CD4-positive, alpha-beta T cell treated with Interleukin-4 for 4 hours (primary cell): ENCODE results near the gene RBPMS2.

Experiments
- DNase-seq: peaks from one replicate; pipeline ENCODE4 v3.0.0-alpha.2; 2020

Gene RBPMS2

DNA sequence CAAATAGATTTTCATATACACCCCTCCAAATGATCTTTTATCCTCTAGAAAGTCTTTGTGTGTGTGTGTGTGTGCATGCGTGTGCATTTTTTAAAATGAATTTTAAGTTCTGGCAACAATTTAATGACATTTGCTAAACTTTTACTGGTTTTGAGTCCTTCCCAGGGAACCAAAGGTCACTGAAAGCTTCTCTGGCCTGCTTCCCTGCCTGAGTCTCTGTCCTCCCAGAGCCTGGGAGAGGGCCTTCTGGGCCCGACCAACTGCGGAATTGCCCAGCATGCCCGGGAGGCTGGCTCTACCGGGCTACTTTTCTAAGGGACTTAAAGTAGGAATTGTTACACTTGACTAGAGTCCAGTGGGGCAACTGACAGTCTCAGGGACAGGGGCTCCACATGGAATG lies 7.4 kb upstream of the RBPMS2 start:
- DNase-seq: no peak

DNA sequence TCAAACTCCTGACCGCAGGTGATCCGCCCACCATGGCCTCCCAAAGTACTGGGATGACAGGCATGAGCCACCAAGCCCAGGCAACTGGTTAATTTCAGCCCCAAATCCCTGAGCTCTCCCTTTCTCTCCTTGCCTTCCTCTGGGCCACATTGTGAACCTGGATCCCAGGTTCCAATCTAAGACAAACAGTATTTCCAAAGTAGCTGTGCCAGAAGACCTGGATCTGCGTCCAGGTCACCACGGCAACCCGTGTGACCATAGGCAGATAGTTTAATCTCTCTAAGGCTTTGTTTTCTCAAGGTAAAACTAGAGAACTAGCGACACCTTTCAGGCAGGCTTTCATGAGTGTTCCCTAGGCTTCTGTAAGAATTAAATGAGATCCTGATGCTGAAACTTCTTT lies 5.9 kb upstream of the RBPMS2 start:
- DNase-seq: no peak

DNA sequence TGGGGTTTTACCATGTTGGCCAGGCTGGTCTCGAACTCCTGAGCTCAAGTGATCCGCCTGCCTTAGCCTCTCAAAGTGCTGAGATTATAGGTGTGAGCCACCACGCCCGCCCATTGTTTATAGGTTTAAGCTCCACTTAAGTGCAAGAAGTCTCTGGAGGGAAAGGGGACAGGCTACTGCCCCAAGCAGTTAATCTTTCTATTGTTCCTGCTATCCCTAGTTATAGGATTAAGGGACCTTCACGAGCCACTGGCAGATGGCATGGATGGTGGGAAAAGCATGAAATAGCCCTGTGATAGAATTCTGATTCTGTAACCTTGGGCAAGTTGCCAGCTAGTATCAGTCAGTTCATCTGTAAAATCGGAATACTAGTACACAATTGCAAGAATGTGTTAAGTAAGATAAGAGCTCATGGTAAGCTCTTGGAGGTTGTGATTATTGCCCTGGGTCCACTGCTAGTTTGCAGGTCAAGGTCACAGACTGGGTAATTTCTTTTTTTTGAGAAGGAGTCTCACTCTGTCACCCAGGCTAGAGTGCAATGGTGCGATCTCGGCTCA lies 5.3 kb upstream of the RBPMS2 start:
- no peak for DNase-seq

DNA sequence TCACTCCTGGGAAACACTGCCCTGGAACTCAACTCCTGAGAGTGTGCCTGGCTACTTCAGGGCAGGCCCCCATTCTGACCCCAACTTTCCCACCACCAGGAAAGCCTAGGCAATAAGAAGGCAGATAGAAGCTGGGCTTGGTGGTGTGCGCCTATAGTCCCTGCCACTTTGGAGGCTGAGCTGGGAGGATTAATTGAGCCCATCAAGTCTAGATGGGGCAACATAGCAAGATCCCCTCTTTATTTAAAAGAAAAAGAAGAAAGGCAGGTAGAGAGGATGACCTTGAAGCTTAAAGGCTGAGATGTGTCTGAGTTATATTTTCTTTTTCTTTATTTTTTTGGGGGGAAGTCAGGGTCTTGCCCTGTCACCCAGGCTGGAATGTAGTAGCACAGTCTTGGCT lies 4.2 kb upstream of the RBPMS2 start:
- no peak for DNase-seq

DNA sequence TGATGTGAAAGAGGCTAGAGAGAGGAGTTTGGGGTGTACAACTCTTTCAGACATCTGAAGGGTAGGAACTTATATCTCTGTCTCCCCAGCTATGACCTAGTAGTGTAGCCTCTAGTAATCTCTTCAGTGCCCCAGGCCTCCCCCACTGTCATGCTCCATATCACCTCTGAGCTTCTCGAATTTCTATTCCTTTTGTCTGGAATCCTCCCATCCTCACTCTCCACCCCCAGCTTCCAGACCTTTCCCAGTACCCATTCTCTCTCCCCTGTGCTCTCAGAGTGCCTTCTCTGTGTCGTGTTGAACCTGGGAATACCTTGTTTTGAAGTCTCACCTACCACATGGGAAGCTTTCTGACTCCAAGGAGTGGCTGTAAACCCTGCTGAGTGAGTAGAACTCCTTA lies 3.6 kb upstream of the RBPMS2 start:
- no peak for DNase-seq

DNA sequence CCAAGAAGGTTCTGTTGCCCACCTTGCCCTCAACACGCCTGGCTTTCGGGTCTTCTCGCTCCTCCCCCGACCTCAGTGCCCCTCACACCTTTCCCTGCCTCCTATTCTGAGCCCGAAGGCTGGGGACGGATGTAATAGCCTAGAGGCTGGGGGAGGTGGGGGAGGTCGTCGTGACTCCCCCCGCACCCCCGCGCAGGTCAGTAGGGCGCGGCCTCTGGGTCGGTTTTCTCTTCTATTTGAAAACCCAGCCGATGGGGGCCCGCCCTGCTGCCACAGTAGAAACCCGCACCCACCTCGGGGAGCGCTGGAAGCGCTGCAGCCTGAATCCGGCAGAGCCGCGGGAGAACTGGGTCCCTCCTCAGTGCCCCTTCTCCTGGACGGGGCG lies 1.0 kb upstream of the RBPMS2 start:
- DNase-seq: no peak

DNA sequence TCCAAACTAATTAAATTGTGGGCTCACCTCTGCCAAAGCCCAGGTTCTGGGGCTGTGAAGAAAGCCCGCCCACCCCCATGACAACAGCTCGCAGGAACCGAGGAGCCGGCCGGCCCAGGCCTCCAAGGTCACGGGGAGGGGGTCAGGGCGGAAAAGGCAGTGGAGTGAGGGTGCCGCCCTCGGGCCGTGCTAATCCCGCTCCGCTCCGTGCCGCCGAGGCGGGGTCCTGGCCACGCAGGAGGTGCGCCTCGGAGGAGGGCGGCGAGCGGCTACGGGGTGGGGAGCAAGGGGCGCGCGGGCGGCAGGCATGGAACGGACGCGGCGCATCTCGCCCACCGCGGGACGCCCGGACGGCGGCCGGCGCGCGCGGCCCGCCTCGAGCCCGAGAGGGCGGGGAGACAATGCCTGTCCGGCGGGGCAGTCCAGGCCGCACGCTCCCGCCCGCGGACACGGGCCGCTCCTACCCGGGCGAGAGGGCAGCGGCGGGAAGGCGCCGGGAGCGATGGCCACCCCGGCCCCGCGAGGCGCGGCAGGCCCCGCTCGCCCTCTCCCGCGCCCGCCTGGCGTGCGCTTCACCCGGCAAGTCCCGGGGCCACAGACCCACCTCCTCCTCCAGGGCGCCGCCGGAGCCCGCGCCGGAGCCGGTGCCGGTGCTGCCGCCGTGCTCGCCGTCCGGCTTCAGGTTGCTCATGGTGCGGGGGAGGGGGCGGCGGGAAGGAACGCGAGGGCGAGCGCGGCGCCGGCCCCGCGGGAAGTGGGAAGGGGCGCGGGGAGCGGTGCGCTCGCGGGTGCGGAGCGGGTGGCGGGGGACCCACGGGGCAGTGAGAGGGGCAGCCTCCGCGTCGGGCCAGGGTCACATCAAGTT lies 528 bp downstream of the RBPMS2 start:
- no peak for DNase-seq

DNA sequence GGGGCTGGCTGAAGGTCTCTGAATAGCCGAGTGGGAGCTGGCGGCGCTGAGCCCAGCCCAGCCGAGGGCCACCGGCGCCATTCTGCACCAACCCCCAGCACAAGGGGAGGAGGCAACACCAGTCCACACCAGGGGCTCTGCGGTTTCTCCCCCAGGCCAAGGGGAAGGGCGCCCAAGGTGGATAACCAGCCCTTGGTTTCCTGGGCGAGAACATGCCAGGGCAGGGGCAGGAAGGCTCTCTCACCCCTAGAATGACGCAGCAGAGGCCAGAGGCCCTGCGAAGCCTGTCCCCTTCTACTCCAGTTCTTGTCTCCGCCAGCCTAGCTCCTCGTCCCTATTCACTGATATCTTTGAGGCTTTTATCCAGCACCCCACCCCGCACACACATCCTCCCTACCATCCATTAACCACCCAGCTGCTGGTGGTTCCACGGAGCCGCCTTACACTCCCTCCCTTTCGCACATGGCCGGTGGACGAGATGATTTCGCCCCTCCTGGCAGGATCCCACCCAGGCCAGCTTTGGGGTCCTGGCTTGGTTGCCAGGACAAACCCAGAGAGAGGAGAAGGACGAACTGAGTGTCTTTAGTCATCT lies 1.3 kb downstream of the RBPMS2 start:
- DNase-seq: no peak

DNA sequence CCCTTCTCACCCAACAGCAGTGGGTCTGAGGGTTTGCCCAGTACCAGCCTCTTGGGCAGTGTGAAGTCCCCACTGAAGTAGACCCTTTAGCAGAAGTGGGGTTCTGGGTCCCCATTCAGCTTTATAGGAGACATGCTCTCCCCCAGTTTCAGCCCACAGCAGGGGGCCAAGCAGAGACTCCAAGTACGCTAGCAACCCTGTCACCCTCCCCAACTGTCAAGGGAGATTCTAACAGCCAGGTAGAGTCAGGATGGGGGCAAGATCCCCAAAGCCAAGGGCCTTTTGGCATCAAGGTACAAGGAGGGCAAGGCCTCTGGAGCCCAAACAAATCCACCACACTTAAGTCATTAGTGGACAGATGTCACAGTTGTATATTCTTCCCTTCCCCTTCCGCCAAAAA lies 1.8 kb downstream of the RBPMS2 start:
- no peak for DNase-seq

DNA sequence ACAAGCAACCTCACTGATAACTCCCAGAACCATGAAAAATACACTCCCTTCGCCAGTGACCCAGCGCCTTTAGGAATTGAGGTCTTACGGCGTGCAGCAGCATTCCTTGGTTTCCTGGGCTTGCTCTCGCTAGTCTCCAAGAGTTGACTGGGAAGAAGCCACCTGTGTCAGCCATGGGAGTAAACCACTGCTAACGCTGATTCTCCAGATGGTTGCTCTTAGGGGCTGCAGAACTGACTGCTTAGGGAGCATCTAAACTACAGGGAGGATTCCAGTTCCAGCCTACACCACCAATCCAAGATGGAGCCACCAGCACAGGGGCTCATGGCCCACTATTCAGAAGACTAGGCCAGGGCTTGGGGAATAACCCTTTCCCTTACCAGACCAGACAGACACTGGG lies 2.4 kb downstream of the RBPMS2 start:
- no peak for DNase-seq

DNA sequence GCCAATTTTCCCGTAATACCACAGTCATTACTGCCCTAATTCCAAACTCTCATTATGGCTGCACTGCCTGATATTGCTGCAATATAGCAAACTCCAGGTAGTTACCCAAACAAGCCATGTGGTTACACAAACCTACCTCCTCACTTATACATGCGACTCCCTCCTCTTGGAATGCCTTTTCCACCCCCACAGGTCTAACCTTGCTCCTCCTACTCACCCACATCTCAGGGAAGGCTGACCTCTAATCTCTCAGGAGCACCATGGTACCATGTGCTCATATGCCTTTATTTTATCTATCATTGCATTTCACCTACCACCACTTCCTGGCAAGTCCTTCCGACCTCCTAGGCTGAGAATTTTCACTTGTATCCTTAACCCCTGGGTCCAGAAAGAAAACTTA lies 2.9 kb downstream of the RBPMS2 start:
- DNase-seq: no peak

DNA sequence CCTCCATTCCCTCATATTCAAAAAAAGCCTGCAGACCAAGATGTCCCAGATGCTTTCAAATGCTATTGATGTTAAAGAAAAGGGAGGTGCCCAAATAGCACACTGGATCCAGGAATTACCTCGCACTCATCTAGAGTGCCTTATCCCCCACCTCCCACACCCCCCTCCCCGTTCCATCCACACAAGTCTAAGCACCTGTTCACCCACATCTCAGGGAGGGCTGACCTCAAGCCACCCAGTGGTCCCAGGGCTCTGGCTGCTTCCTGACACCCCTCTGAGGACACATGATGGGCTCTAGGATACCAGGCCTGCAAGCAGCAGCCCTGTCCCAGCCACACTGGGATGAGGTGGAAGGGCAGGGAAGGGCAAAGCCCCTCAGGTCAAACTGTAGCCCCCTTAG lies 4.8 kb downstream of the RBPMS2 start:
- DNase-seq: no peak

DNA sequence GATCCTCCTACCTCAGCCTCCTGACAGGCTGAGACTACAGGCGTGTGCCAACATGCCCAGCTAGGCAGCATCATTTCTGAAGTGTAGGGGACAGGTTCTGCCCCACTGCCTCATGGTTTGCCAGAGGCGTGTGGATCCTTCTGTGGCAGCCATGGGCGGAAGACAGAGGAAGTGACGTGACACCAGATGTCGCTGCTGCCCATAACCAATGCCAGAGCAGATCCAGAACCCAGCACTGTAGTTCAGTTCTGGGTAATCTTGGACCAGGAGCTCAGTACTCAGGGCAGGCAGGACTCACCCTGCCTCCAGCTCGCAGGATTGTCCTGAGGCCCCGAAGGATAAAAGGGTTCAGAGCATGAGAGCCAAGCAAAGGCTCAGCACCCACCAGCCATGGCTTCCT lies 8.2 kb downstream of the RBPMS2 start:
- DNase-seq: no peak

DNA sequence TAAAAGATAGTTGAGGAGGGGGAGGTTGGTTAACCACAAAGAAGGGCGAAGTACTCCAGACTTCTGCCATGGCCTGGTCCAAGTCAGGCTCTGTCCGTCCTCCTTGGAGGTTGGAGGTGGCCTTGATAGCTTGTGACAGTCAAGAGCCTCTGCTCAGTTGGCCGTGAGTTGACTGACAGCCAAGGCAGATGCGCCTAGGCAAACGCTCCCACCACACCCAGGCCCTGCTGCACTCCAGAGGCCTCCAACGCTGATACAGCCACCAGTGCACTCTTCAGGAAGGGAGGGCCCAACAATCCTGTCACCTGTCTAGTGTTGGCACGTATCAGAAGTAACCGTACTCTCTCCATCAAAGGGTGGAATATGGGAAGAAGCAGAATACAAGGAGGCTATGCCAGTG lies 9.3 kb downstream of the RBPMS2 start:
- no peak for DNase-seq

DNA sequence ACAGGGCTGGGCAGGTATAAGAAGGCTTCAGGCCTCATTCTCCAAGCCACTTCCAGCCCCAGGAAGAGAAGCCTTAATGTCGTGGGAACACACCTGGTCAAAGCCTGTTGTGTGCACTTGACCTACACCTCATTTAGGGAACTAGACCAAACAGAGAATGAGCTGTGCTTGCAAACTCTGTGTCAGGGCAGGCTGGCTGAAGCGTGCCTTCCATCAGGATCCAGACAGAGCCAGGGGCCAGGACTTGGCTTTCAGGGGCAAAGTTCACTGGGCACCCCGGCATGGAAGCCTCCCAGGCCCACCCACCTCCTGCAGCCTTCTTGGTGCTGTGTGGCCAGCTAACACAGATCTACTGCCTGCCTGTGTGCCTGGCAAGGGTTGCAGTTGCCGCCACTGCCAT lies 11.5 kb downstream of the RBPMS2 start:
- DNase-seq: no peak

DNA sequence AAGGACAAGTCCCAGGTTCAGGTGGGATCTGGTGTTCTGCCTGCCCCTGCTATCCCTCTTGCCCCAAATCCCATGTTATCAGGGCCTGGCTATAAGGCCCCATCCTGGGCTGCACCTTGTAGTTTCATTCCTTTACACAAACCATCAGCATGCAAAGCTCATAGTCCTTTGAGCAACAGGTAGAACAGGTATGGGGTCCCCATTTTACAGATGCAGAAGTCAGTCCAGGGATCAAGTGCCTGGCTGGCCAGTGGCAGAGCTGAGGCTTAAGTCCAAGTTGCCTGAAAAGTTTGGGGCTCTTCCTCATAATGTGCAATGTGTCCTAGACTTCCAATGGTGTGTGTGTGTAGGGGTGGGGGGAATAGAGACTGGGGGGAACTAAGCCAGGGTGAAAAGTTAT lies 11.9 kb downstream of the RBPMS2 start:
- DNase-seq: no peak

DNA sequence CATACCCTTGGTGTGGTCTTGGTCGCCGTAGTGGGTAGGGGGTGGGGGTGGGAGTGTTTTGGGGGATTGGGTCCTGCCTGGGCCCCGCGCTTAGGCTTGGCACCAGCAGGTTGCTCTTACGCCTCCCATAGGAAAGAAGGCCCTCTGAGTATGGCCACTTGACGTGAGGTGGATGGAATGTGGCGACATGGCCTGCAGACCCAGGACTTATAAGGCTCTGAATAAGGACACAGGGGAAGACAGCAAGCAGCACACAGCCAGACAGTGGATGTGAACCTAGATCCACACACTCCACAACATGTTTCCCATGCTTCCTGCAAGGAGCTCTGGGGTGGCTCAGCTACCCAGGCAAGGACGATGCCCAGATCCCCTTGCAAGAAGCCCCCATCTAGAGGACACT lies 12.4 kb downstream of the RBPMS2 start:
- DNase-seq: no peak

DNA sequence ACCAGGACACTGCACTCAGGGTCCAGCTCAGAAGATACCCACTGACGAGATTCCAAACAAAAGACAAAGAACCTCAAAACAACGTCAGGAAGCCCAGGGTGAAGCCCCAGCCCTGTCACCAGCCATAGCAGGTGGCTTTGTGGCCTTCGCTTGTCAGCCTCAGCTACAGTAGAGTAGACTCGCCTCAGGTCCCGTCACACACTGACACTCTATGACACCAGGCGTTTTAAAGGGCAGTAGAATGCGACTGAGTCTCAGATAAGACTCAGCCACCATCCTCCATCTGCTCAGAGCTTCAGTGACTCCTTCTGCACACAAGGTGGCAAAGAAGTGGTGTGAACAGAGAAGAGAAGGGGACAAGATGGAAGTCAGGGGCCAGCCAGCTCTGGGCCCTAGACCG lies 12.8 kb downstream of the RBPMS2 start:
- DNase-seq: no peak

DNA sequence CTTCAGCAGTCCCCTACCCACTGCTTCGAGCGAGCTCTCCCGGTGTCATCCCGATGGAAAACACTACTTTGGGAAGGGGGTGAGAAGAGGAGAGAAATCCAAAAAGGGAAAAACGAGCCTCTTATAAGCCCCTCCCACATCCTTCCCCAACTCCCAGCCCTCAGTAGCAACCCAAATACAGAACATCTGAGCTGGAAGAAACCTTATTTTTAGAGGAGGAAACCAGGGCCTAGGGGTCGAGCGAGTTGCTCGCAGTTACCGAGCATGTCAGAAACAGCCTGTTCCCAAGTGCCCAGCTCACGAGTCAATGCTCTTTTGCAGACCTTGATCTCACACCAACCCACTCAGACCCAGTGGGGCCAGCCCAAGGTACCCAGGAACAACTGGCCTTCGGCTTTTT lies 14.2 kb downstream of the RBPMS2 start:
- DNase-seq: no peak

DNA sequence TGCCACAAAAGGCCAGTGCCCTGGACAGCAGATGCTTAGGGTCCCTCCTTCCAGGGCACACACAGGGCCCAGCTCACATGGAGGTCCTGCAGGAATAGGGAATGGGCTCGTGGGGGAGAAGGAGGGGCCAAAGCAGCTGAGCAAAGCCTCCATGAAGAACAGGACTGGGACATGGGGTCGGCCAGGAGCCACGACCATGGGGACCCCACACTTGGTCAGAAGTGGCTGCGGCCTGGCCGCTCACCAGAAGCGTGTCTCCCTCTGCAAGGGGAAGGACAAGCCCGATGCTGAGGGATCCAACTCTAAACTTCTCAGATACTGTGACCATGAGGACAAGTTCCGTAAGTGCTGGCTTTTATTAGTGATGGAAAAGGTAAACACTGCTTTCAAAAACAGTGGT lies 15.3 kb downstream of the RBPMS2 start:
- no peak for DNase-seq

DNA sequence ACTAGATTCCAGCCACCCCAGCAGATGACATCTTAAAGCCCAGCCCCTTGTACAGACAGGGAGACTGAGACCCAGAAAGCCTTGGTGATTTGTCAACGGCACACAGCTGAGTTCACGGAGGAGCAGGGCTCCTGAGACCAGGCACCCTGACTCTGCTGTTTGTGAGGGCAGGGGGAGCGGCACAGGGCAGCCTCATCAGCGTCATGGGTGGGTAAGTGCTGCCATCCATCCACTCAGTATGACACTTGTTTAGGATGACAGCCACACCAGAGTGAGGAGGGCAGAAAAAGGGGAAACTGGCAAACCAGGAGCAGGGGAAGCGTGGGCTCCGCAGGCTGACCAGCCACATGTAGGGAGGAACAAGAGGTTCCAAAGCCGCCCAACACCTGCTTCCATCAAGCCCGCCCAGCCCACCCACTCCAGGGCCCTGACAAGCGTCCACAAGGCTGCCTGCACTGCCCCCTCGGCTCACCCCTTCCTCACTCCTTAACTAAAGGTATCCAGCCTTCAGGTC lies 19.9 kb downstream of the RBPMS2 start:
- no peak for DNase-seq

DNA sequence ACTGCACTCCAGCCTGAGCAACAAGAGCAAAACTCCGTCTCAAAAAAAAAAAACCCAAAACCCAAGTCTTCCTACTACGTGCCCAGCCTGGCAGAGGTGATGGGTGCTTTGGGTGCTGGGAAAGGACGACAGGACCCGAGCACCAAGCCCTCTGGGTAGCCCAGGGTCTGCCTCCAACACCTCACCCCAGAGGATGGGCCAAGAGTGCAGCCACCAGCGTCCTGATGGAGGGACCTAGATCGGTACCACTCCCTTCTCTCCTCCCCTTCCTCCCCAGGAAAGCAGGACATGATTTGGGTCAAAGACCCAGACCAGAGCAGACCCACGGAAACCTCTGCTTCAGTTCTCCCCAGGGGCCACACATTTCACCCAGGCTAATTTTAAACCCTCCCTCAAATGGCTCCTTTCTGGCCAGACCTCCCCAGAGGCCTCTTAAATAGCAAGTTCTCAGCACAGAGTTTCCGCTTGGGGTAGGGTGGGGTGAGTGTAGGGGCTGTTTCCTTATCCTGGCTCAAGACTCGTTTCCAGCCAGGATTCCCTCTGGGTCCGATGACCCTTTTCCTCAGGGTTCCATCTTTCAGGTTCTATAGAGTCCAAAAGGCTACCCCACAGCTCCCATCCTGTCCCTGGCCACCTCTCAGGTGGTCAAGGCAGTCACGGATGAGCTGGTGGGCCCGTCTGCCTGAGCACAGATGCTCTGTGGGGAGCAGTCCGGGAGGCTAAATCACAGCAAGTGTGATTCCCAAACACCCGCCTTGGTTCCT lies 20.5 kb downstream of the RBPMS2 start:
- DNase-seq: no peak

DNA sequence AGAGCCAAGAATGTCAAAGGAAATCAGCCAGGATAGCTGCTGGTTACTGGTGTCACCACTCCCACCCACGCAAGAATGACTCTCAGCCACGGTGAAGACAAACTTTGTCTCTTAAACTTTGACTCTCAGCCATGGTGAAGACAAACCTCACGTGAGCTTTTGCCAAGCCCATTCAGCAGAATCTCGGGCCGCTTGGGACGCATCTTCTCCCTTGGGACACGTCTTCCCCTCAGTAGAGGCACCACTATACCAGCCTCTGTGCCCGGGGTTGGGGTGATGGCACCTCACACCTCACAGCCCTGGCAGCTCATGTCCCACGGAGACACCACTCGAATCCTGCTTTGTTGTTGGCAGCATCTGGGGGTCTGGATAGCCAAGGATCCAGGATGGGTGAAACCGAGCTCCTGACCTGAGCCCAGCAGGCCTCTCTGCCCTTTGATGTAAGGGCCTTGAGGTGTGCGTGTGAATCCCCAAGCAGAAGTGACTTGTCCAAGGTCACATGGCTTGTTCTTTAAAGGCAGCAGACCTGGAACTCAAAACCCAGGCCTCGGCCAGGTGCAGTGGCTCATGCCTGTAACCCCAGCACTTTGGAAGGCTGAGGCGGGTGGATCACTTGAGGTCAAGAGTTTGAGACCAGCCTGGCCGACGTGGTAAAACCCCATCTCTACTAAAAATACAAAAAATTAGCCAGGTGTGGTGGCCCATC lies 21.8 kb downstream of the RBPMS2 start:
- DNase-seq: no peak
